Activated T-cell treated with anti-CD3 and anti-CD28 coated beads for 24 hours (primary cell): ENCODE data around the gene DNAH5.
"Not testable (repeated sequence)": the region's sequence is repeated elsewhere in the genome, so short reads cannot be mapped to it uniquely, and the experiment has no call there.

ENCODE experiments used
- DNase-seq: peaks from one replicate; pipeline ENCODE4 v3.0.0-alpha.2; 2020; ENCODE audit warnings: low read depth

Gene DNAH5

GRCh38 chr5:13944560-13945199 lies at the start of gene DNAH5:
DNAH5 (minus strand) TSS chr5:13944688; CDS start chr5:13944438, 250 bp downstream.
- no peak for DNase-seq

GRCh38 chr5:13993926-13994325 lies 49.4 kb upstream of the DNAH5 start:
- no peak for DNase-seq

GRCh38 chr5:13992795-13993194 lies 48.3 kb upstream of the DNAH5 start:
- no peak for DNase-seq

GRCh38 chr5:13991365-13991764 lies 46.9 kb upstream of the DNAH5 start:
- no peak for DNase-seq

- no peak for DNase-seq
Measured at GRCh38 chr5:13990896-13991295, 46.4 kb upstream of the DNAH5 start.

- DNase-seq = no peak
Measured at GRCh38 chr5:13989832-13990231, 45.3 kb upstream of the DNAH5 start.

- DNase-seq = peak; percentile 3
Measured at GRCh38 chr5:13987843-13988464, 43.5 kb upstream of the DNAH5 start.

- DNase-seq = no peak
Measured at GRCh38 chr5:13985731-13986418, 41.4 kb upstream of the DNAH5 start.

- DNase-seq = not testable (repeated sequence)
Measured at GRCh38 chr5:13984888-13985287, 40.4 kb upstream of the DNAH5 start.

- no peak for DNase-seq
Measured at GRCh38 chr5:13976867-13977830, 32.7 kb upstream of the DNAH5 start.

- DNase-seq = no peak
Measured at GRCh38 chr5:13976223-13976622, 31.7 kb upstream of the DNAH5 start.

- DNase-seq = no peak
Measured at GRCh38 chr5:13975246-13975645, 30.8 kb upstream of the DNAH5 start.

- DNase-seq = no peak
Measured at GRCh38 chr5:13973724-13974123, 29.2 kb upstream of the DNAH5 start.

- no peak for DNase-seq
Measured at GRCh38 chr5:13972029-13972428, 27.5 kb upstream of the DNAH5 start.

- DNase-seq = no peak
Measured at GRCh38 chr5:13957032-13957645, 12.7 kb upstream of the DNAH5 start.

GRCh38 chr5:13956471-13956870 lies 12.0 kb upstream of the DNAH5 start:
- no peak for DNase-seq

- DNase-seq = no peak
Measured at GRCh38 chr5:13955896-13956295, 11.4 kb upstream of the DNAH5 start.

GRCh38 chr5:13946111-13946510 lies 1.6 kb upstream of the DNAH5 start:
- no peak for DNase-seq

- no peak for DNase-seq
Measured at GRCh38 chr5:13945271-13945670, 783 bp upstream of the DNAH5 start.

GRCh38 chr5:13943676-13944075 lies 812 bp downstream of the DNAH5 start:
- no peak for DNase-seq

- no peak for DNase-seq
Measured at GRCh38 chr5:13941468-13941867, 3.0 kb downstream of the DNAH5 start.

- DNase-seq = no peak
Measured at GRCh38 chr5:13939638-13940037, 4.8 kb downstream of the DNAH5 start.
